WTC11 (cell line): ENCODE results near the gene CLDN6. TPM values are rescaled to one million over a fixed set of nuclear protein-coding genes. Genes with fewer than 3 reads are reported as not detected.

Source experiments
- ATAC-seq: fragments of 200-7000 bp; cut with Tn5 transposase; 2 replicates; pipeline ENCODE4 v1.10.0; 2021; ENCODE audit warnings: mild to moderate bottlenecking, moderate library complexity
- CTCF ChIA-PET: fragments of 300-600 bp; sonication (Branson Sonifier 250); formaldehyde crosslinking; loops from one replicate; lab custom pipeline; 2021; ENCODE audit warnings: antibody characterized with exemption; lab: Charles Lee
- POLR2A ChIA-PET: fragments of 350-600 bp; sonication (Branson Sonifier 250); formaldehyde crosslinking; loops from one replicate; lab custom pipeline; 2021; ENCODE audit warnings: antibody characterized with exemption; lab: Charles Lee
- DNase-seq: peaks from one replicate; pipeline ENCODE4 v3.0.0; 2021; ENCODE audit warnings: low spot score
- H3K27ac Mint-ChIP-seq: 2 replicates; pipeline ENCODE4 v1.8.0; 2021; ENCODE audit warnings: mixed read lengths
- H3K27me3 Mint-ChIP-seq: 2 replicates; pipeline ENCODE4 v1.8.0; 2021; ENCODE audit warnings: low read depth, mild to moderate bottlenecking, moderate library complexity, mixed read lengths
- H3K36me3 Mint-ChIP-seq: 2 replicates; pipeline ENCODE4 v1.8.0; 2021; ENCODE audit warnings: mixed read lengths
- H3K4me1 Mint-ChIP-seq: 2 replicates; pipeline ENCODE4 v1.8.0; 2022; ENCODE audit warnings: mixed read lengths
- H3K4me3 Mint-ChIP-seq: 2 replicates; pipeline ENCODE4 v1.8.0; 2021; ENCODE audit warnings: mild to moderate bottlenecking, moderate library complexity, mixed read lengths
- H3K9me3 Mint-ChIP-seq: 2 replicates; pipeline ENCODE4 v1.8.0; 2021; ENCODE audit warnings: mixed read lengths
- CREB1 ChIP-seq: sonication (generic); formaldehyde crosslinking; IDR thresholded peaks from 2 replicates; pipeline ENCODE4 v1.8.0; 2023; ENCODE audit warnings: mild to moderate bottlenecking, missing genetic modification reagents
- CREM ChIP-seq: sonication (generic); formaldehyde crosslinking; IDR thresholded peaks from 2 replicates; pipeline ENCODE4 v1.8.1; 2022; ENCODE audit warnings: mild to moderate bottlenecking, missing genetic modification reagents, moderate library complexity
- FOXK1 ChIP-seq: sonication (generic); formaldehyde crosslinking; IDR thresholded peaks from 2 replicates; pipeline ENCODE4 v1.8.0; 2022; ENCODE audit warnings: mild to moderate bottlenecking, moderate library complexity, missing genetic modification reagents
- IRF2 ChIP-seq: sonication (generic); formaldehyde crosslinking; IDR thresholded peaks from 2 replicates; pipeline ENCODE4 v1.8.0; 2022; ENCODE audit warnings: low read depth, missing genetic modification reagents, borderline replicate concordance
- SMAD4 ChIP-seq: sonication (generic); formaldehyde crosslinking; IDR thresholded peaks from 2 replicates; pipeline ENCODE4 v1.8.0; 2022; ENCODE audit warnings: mild to moderate bottlenecking, missing genetic modification reagents
- TCF7 ChIP-seq: sonication (generic); formaldehyde crosslinking; IDR thresholded peaks from 2 replicates; pipeline ENCODE4 v1.8.0; 2022; ENCODE audit warnings: mild to moderate bottlenecking, low read depth, missing genetic modification reagents, moderate library complexity
- TEAD4 ChIP-seq: sonication (generic); formaldehyde crosslinking; IDR thresholded peaks from 2 replicates; pipeline ENCODE4 v1.8.0; 2022; ENCODE audit warnings: mild to moderate bottlenecking, missing genetic modification reagents
- ZNF263 ChIP-seq: sonication (generic); formaldehyde crosslinking; IDR thresholded peaks from 2 replicates; pipeline ENCODE4 v1.8.1; 2022; ENCODE audit warnings: low read depth, mild to moderate bottlenecking, moderate library complexity, missing genetic modification reagents
- ZNF416 ChIP-seq: fragments of 250-450 bp; sonication (Bioruptor Pico); IDR thresholded peaks from 2 replicates; pipeline ENCODE4 v1.9.0; 2021; ENCODE audit warnings: mild to moderate bottlenecking, inconsistent platforms
- total RNA-seq: library from RNA; stranded (reverse); gene quantifications from 3 replicates; pipeline ENCODE4 v1.2.3, GENCODE V29; 2021
- TF ChIP-seq, protein P1 (sequence below): sonication (generic); formaldehyde crosslinking; IDR thresholded peaks from 2 replicates; pipeline ENCODE4 v1.8.0; 2022; ENCODE audit warnings: mild to moderate bottlenecking, missing genetic modification reagents
- TF ChIP-seq, protein P2 (sequence below): sonication (generic); formaldehyde crosslinking; IDR thresholded peaks from 2 replicates; pipeline ENCODE4 v1.8.1; 2022; ENCODE audit warnings: low read depth, mild to moderate bottlenecking, moderate library complexity, missing genetic modification reagents, borderline replicate concordance
- TF ChIP-seq, protein P3 (sequence below): sonication (generic); formaldehyde crosslinking; IDR thresholded peaks from 2 replicates; pipeline ENCODE4 v1.8.1; 2022; ENCODE audit warnings: missing genetic modification reagents, borderline replicate concordance
- TF ChIP-seq, protein P4 (sequence below): sonication (generic); formaldehyde crosslinking; IDR thresholded peaks from 2 replicates; pipeline ENCODE4 v1.8.0; 2022; ENCODE audit warnings: mild to moderate bottlenecking, missing genetic modification reagents
- TF ChIP-seq, protein P5 (sequence below): sonication (generic); formaldehyde crosslinking; IDR thresholded peaks from 2 replicates; pipeline ENCODE4 v1.8.1; 2023; ENCODE audit warnings: mild to moderate bottlenecking, moderate library complexity, missing genetic modification reagents
- TF ChIP-seq, protein P6 (sequence below): sonication (generic); formaldehyde crosslinking; IDR thresholded peaks from 2 replicates; pipeline ENCODE4 v1.8.0; 2022; ENCODE audit warnings: mild to moderate bottlenecking, missing genetic modification reagents

The CLDN6 gene
- total RNA-seq, 1 experiment from 2014 or later, result 746 TPM

DNA sequence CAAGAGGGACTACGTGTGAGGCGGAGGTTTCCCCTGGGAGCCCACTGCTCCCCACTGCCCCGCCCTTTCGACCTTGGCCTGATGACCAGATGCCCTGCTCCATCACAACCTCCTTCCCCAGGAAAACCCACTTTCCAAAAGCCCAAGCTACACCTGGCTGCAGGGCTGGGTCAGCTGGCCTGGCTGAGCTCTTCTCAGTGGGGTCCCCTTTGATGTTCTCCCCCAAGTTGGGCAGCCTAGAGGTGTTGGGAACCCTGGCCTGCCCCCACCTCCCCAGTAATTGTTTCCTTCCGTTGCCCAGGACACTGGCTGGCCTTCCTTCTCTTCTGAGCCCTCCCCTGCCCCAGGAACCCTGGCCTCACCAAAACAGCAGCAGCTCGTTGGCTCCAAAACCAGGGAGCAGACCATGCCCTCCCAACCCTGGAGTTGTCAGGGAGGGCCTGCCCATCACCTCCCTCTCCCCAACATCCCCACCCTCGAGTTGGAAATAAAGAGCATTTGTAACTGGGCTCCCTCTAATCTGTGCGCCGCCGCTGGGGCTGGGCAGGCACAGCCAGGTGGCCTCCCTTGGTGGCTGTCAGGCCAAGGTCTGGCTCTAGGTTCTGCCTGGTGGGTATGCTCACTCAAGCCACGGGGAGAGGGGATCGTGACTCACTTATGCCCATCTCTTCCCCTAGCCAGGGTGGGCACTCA is 3.8 kb downstream of the CLDN6 start (continued):
- TF ChIP-seq IRF2 (CRISPR knock-in tag) (no peak), CREM (CRISPR knock-in tag) (no peak), FOXK1 (CRISPR knock-in tag) (no peak), CREB1 (CRISPR knock-in tag) (no peak)
- TF ChIP-seq, protein P1, sequence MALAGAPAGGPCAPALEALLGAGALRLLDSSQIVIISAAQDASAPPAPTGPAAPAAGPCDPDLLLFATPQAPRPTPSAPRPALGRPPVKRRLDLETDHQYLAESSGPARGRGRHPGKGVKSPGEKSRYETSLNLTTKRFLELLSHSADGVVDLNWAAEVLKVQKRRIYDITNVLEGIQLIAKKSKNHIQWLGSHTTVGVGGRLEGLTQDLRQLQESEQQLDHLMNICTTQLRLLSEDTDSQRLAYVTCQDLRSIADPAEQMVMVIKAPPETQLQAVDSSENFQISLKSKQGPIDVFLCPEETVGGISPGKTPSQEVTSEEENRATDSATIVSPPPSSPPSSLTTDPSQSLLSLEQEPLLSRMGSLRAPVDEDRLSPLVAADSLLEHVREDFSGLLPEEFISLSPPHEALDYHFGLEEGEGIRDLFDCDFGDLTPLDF (CRISPR knock-in tag), result no peak
- TF ChIP-seq, protein P2, sequence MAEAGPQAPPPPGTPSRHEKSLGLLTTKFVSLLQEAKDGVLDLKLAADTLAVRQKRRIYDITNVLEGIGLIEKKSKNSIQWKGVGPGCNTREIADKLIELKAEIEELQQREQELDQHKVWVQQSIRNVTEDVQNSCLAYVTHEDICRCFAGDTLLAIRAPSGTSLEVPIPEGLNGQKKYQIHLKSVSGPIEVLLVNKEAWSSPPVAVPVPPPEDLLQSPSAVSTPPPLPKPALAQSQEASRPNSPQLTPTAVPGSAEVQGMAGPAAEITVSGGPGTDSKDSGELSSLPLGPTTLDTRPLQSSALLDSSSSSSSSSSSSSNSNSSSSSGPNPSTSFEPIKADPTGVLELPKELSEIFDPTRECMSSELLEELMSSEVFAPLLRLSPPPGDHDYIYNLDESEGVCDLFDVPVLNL (CRISPR knock-in tag), result no peak
- TF ChIP-seq, protein P3, sequence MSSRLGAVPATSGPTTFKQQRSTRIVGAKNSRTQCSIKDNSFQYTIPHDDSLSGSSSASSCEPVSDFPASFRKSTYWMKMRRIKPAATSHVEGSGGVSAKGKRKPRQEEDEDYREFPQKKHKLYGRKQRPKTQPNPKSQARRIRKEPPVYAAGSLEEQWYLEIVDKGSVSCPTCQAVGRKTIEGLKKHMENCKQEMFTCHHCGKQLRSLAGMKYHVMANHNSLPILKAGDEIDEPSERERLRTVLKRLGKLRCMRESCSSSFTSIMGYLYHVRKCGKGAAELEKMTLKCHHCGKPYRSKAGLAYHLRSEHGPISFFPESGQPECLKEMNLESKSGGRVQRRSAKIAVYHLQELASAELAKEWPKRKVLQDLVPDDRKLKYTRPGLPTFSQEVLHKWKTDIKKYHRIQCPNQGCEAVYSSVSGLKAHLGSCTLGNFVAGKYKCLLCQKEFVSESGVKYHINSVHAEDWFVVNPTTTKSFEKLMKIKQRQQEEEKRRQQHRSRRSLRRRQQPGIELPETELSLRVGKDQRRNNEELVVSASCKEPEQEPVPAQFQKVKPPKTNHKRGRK (CRISPR knock-in tag), result no peak
- TF ChIP-seq, all 79 proteins: peak for 8

DNA sequence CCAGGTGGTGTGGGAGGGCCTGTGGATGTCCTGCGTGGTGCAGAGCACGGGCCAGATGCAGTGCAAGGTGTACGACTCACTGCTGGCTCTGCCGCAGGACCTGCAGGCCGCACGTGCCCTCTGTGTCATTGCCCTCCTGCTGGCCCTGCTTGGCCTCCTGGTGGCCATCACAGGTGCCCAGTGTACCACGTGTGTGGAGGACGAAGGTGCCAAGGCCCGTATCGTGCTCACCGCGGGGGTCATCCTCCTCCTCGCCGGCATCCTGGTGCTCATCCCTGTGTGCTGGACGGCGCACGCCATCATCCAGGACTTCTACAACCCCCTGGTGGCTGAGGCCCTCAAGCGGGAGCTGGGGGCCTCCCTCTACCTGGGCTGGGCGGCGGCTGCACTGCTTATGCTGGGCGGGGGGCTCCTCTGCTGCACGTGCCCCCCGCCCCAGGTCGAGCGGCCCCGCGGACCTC is 4.5 kb downstream of the CLDN6 start:
- H3K4me1 Mint-ChIP-seq, result peaks cover 71% of the 10 kb centered on the region
- H3K36me3 Mint-ChIP-seq, result peaks cover 21% of the 10 kb centered on the region
- peak overlapping the region; percentile 70 for H3K4me3 Mint-ChIP-seq
- ChIA-PET CTCF (interaction anchor here (0.7 to 3.0 kb wide), 10 partner anchors 8 to 116 kb away, joined by 3 to 35 read pairs (median 5); partner anchors contain the start of genes HCFC1R1, PAQR4 and THOC6), POLR2A (interaction anchor here (1.2 to 17.1 kb wide), 4 partner anchors 7 to 14 kb away, joined by 5 to 502 read pairs (median 256); partner anchors contain the start of genes CLDN6, CLDN9, HCFC1R1 and THOC6)
- no peak for DNase-seq
- ATAC-seq, result no peak
- H3K9me3 Mint-ChIP-seq, result no peaks in the 10 kb centered on the region
- peak; percentile 48; the same call in 1 of the 2 replicates for TF ChIP-seq ZNF263 (CRISPR knock-in tag)
- no peak for TF ChIP-seq TEAD4 (CRISPR knock-in tag)
- TF ChIP-seq, all 79 proteins: peak for 1
- peaks cover 3% of the 10 kb centered on the region; the same call in 1 of the 2 replicates for H3K27me3 Mint-ChIP-seq
- H3K27ac Mint-ChIP-seq, result no peak overlapping the region

DNA sequence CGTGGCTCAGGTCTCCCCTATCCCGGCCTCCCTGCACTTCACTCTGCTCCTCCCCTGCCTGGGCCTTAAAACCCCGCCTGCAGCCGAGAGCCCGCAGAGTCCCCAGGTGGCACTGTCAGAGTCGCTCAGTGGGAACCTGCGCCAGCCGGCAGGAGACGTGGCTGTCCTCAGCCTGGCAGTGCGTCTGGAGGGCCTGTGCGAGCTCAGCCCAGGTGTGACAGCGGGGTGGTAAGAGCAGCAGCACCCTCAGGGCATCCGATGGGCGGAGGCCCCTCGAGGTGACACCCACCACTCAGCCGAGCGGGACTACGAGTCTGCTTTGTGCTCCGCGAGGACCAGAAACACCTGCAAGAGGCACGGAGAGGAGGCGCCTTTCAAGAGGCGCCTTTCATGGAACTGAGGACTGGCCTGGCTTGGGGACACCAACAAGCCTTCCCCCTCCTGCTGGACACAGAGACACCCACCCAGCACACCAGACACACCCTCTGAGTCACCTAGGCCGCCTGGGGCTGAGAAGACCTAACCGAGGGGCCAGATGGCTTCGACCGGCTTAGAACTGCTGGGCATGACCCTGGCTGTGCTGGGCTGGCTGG is 5.1 kb downstream of the CLDN6 start, which contains the start of gene CLDN9:
TSS of gene CLDN9 (plus strand) at position 96 of the 593 bp plus-strand sequence. CDS start at position 536, 440 bp downstream.
- H3K4me3 Mint-ChIP-seq, result peak within 1 kb of the TSS; percentile 70
- TF ChIP-seq ZNF416 (no peak), TCF7 (CRISPR knock-in tag) (no peak), CREB1 (CRISPR knock-in tag) (no peak), SMAD4 (CRISPR knock-in tag) (no peak)
- TF ChIP-seq, protein P4, sequence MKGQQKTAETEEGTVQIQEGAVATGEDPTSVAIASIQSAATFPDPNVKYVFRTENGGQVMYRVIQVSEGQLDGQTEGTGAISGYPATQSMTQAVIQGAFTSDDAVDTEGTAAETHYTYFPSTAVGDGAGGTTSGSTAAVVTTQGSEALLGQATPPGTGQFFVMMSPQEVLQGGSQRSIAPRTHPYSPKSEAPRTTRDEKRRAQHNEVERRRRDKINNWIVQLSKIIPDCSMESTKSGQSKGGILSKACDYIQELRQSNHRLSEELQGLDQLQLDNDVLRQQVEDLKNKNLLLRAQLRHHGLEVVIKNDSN (CRISPR knock-in tag), result no peak
- TF ChIP-seq, protein P5, sequence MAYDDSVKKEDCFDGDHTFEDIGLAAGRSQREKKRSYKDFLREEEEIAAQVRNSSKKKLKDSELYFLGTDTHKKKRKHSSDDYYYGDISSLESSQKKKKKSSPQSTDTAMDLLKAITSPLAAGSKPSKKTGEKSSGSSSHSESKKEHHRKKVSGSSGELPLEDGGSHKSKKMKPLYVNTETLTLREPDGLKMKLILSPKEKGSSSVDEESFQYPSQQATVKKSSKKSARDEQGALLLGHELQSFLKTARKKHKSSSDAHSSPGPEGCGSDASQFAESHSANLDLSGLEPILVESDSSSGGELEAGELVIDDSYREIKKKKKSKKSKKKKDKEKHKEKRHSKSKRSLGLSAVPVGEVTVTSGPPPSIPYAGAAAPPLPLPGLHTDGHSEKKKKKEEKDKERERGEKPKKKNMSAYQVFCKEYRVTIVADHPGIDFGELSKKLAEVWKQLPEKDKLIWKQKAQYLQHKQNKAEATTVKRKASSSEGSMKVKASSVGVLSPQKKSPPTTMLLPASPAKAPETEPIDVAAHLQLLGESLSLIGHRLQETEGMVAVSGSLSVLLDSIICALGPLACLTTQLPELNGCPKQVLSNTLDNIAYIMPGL, result 0 out of 2 replicates have a peak, but pooled peaks have one; percentile 23
- TF ChIP-seq, protein P6, sequence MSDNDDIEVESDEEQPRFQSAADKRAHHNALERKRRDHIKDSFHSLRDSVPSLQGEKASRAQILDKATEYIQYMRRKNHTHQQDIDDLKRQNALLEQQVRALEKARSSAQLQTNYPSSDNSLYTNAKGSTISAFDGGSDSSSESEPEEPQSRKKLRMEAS, result peak; percentile 23; the same call in 1 of the 2 replicates
- TF ChIP-seq, all 79 proteins: peak for 2
- CTCF ChIA-PET, result interaction anchor here (0.9 to 13.4 kb wide), 10 partner anchors 9 to 161 kb away, joined by 3 to 360 read pairs (median 8); partner anchors contain the start of genes CLDN6, HCFC1R1, PAQR4 and THOC6
- ATAC-seq (peak; percentile 1; the same call in 1 of the 2 replicates), DNase-seq (peak; percentile 69)
- Mint-ChIP-seq H3K27me3 (peaks cover 3% of the 10 kb centered on the region; the same call in 1 of the 2 replicates), H3K9me3 (no peaks in the 10 kb centered on the region), H3K36me3 (peaks cover 21% of the 10 kb centered on the region), H3K4me1 (peaks cover 72% of the 10 kb centered on the region), H3K27ac (peak within 1 kb of the TSS; percentile 69)
- POLR2A ChIA-PET, result interaction anchor here (1.1 to 17.1 kb wide), 6 partner anchors 7 to 85 kb away, joined by 3 to 502 read pairs (median 9); partner anchors contain the start of genes CLDN6, CLDN9, HCFC1R1 and THOC6
